GM23338 (cell line): ENCODE measurements around the gene MED20. TPM values are rescaled to one million over a fixed set of nuclear protein-coding genes. Genes with fewer than 3 reads are reported as not detected.

ENCODE experiments used
- ATAC-seq: fragments of 200-7000 bp; cut with Tn5 transposase; 3 replicates; pipeline ENCODE4 v1.9.1; 2020
- DNase-seq: peaks from one replicate; pipeline ENCODE4 v3.0.0-alpha.2; 2015; ENCODE audit warnings: low spot score
- H2AFZ ChIP-seq: fragments of 200-600 bp; sonication (generic); 2 replicates; pipeline ENCODE4 v1.8.0; 2016; ENCODE audit warnings: antibody characterized with exemption, mild to moderate bottlenecking, moderate library complexity
- H3F3A ChIP-seq: fragments of 200-600 bp; sonication (generic); replicated peaks from 2 replicates; pipeline ENCODE4 v1.8.0; 2017; ENCODE audit warnings: antibody characterized with exemption, mixed run types, low read depth
- H3K27ac ChIP-seq: fragments of 200-600 bp; sonication (generic); 2 replicates; pipeline ENCODE4 v1.6.1; 2016; ENCODE audit warnings: low read depth
- H3K27me3 ChIP-seq: fragments of 200-600 bp; sonication (generic); 2 replicates; pipeline ENCODE4 v1.8.0; 2016; ENCODE audit warnings: mild to moderate bottlenecking, mixed run types, moderate library complexity; ENCODE audit not compliant: insufficient read depth
- H3K36me3 ChIP-seq: fragments of 200-600 bp; sonication (generic); 2 replicates; pipeline ENCODE4 v1.8.0; 2016; ENCODE audit warnings: mild to moderate bottlenecking; ENCODE audit not compliant: insufficient read depth
- H3K4me1 ChIP-seq: fragments of 200-600 bp; sonication (generic); 2 replicates; pipeline ENCODE4 v1.8.0; 2016; ENCODE audit warnings: mild to moderate bottlenecking, moderate library complexity; ENCODE audit not compliant: insufficient read depth
- H3K4me2 ChIP-seq: fragments of 200-600 bp; sonication (generic); 2 replicates; pipeline ENCODE4 v1.7.1; 2017; ENCODE audit warnings: mixed run types
- H3K4me3 ChIP-seq: fragments of 200-600 bp; sonication (generic); 2 replicates; pipeline ENCODE4 v1.6.1; 2016; ENCODE audit warnings: mixed run types
- H3K79me2 ChIP-seq: fragments of 200-600 bp; sonication (generic); replicated peaks from 2 replicates; pipeline ENCODE4 v1.8.0; 2017; ENCODE audit warnings: mild to moderate bottlenecking; ENCODE audit not compliant: insufficient read depth
- H3K9me2 ChIP-seq: fragments of 200-600 bp; sonication (generic); 2 replicates; pipeline ENCODE4 v1.8.0; 2017; ENCODE audit not compliant: insufficient read depth
- H4K20me1 ChIP-seq: fragments of 200-600 bp; sonication (generic); replicated peaks from 2 replicates; pipeline ENCODE4 v1.8.0; 2017; ENCODE audit warnings: mild to moderate bottlenecking; ENCODE audit not compliant: insufficient read depth
- H3K27ac Mint-ChIP-seq: 2 replicates; pipeline ENCODE4 v1.8.0; 2020; ENCODE audit warnings: inconsistent platforms, mild to moderate bottlenecking, moderate library complexity, mixed read lengths
- H3K27me3 Mint-ChIP-seq: 3 replicates; pipeline ENCODE4 v1.8.0; 2022; ENCODE audit warnings: low read depth, mild to moderate bottlenecking, moderate library complexity, mixed read lengths, inconsistent platforms; ENCODE audit not compliant: insufficient read depth, poor library complexity
- H3K36me3 Mint-ChIP-seq: 3 replicates; pipeline ENCODE4 v1.8.0; 2021; ENCODE audit warnings: low read depth, mild to moderate bottlenecking, inconsistent platforms, moderate library complexity, mixed read lengths
- H3K4me1 Mint-ChIP-seq: 3 replicates; pipeline ENCODE4 v1.8.0; 2020; ENCODE audit warnings: mild to moderate bottlenecking, inconsistent platforms, mixed read lengths
- H3K4me3 Mint-ChIP-seq: 3 replicates; pipeline ENCODE4 v1.8.0; 2021; ENCODE audit warnings: moderate library complexity, mild to moderate bottlenecking, inconsistent platforms, mixed read lengths
- H3K9me3 Mint-ChIP-seq: 3 replicates; pipeline ENCODE4 v1.8.0; 2020; ENCODE audit warnings: moderate library complexity, mild to moderate bottlenecking, inconsistent platforms, mixed read lengths
- CREB1 ChIP-seq: fragments of 250-450 bp; sonication (Bioruptor Pico); IDR thresholded peaks from 2 replicates; pipeline ENCODE4 v1.5.0; 2020; ENCODE audit warnings: low read depth, mild to moderate bottlenecking, moderate library complexity
- EZH2 ChIP-seq: fragments of 200-600 bp; sonication (generic); IDR thresholded peaks from one replicate; pipeline ENCODE4 v1.8.0; 2017; ENCODE audit warnings: antibody characterized with exemption, mild to moderate bottlenecking, low read depth; ENCODE audit not compliant: unreplicated experiment
- EZH2phosphoT487 ChIP-seq: fragments of 200-600 bp; sonication (generic); IDR thresholded peaks from one replicate; pipeline ENCODE4 v1.8.1; 2018; ENCODE audit warnings: antibody characterized with exemption; ENCODE audit not compliant: unreplicated experiment
- JUNB ChIP-seq: IDR thresholded peaks from one replicate; pipeline ENCODE4 v1.6.1; 2016; ENCODE audit warnings: antibody characterized with exemption; ENCODE audit not compliant: unreplicated experiment
- NANOG ChIP-seq: IDR thresholded peaks from 2 replicates; pipeline ENCODE4 v1.6.1; 2016; ENCODE audit warnings: antibody characterized with exemption, borderline replicate concordance
- POLR2AphosphoS5 ChIP-seq: IDR thresholded peaks from 2 replicates; pipeline ENCODE4 v1.6.1; 2016; ENCODE audit warnings: antibody characterized with exemption, low read depth
- REST ChIP-seq: IDR thresholded peaks from one replicate; pipeline ENCODE4 v1.6.1; 2018; ENCODE audit warnings: antibody characterized with exemption; ENCODE audit not compliant: unreplicated experiment
- STAT1 ChIP-seq: IDR thresholded peaks from one replicate; pipeline ENCODE4 v1.6.1; 2016; ENCODE audit warnings: antibody characterized with exemption; ENCODE audit not compliant: unreplicated experiment
- ZNF114 ChIP-seq: fragments of 250-450 bp; sonication (Bioruptor Pico); IDR thresholded peaks from 2 replicates; pipeline ENCODE4 v1.5.0; 2020; ENCODE audit warnings: mild to moderate bottlenecking, moderate library complexity
- ZNF462 ChIP-seq: fragments of 250-450 bp; sonication (Bioruptor Pico); IDR thresholded peaks from 2 replicates; pipeline ENCODE4 v1.5.0; 2020; ENCODE audit warnings: mild to moderate bottlenecking, moderate library complexity
- polyA plus RNA-seq: library from polyadenylated mRNA; unstranded; fragments of >200 nt; fragmentation: Nextera tagmentation; extraction: Ambion mirVana; gene quantifications from 2 replicates; pipeline ENCODE4 v1.2.1, GENCODE V29; 2016
- total RNA-seq: library from RNA; depleted of rRNA; stranded (reverse); fragments of >200 nt; shearing (Covaris generic); gene quantifications from 2 replicates; pipeline ENCODE4 v1.2.3, GENCODE V29; 2014
- TF ChIP-seq, protein P1 (sequence below): IDR thresholded peaks from 2 replicates; pipeline ENCODE4 v1.6.1; 2016; ENCODE audit warnings: antibody characterized with exemption

MED20 gene
- total and polyA plus RNA-seq, 2 experiments from 2014 or later = 20.1 to 39.3 TPM

- no peaks in the 10 kb centered on the region for H3K36me3 Mint-ChIP-seq
- Histone ChIP-seq H3F3A (0 out of 2 replicates have a peak, but pooled peaks cover 2% of the 10 kb centered on the region), H2AFZ (no peak overlapping the region), H3K27ac (peak overlapping the region; percentile 77), H3K27me3 (no peaks in the 10 kb centered on the region), H4K20me1 (no peaks in the 10 kb centered on the region), H3K4me1 (peaks cover 27% of the 10 kb centered on the region), H3K36me3 (no peaks in the 10 kb centered on the region), H3K4me3 (no peak overlapping the region), H3K9me2 (no peaks in the 10 kb centered on the region), H3K4me2 (peak overlapping the region; percentile 54), H3K79me2 (no peaks in the 10 kb centered on the region)
- H3K4me1 Mint-ChIP-seq = peaks cover 47% of the 10 kb centered on the region
- ATAC-seq (peak; percentile 3; the same call in 1 of the 3 replicates), DNase-seq (no peak)
- peaks cover 11% of the 10 kb centered on the region for H3K27me3 Mint-ChIP-seq
- peak overlapping the region; percentile 96 for H3K27ac Mint-ChIP-seq
- TF ChIP-seq ZNF462 (CRISPR knock-in tag) (no peak), POLR2AphosphoS5 (no peak), CREB1 (no peak), ZNF114 (CRISPR knock-in tag) (no peak), STAT1 (no peak), EZH2 (no peak), REST (no peak), NANOG (no peak), JUNB (no peak), EZH2phosphoT487 (no peak)
- TF ChIP-seq, protein P1, sequence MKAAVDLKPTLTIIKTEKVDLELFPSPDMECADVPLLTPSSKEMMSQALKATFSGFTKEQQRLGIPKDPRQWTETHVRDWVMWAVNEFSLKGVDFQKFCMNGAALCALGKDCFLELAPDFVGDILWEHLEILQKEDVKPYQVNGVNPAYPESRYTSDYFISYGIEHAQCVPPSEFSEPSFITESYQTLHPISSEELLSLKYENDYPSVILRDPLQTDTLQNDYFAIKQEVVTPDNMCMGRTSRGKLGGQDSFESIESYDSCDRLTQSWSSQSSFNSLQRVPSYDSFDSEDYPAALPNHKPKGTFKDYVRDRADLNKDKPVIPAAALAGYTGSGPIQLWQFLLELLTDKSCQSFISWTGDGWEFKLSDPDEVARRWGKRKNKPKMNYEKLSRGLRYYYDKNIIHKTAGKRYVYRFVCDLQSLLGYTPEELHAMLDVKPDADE = no peak
- H3K4me3 Mint-ChIP-seq = no peak overlapping the region
- H3K9me3 Mint-ChIP-seq = no peaks in the 10 kb centered on the region; the same call in 2 of the 3 replicates
Measured at GRCh38 chr6:41966214-41966920, 45.4 kb upstream of the MED20 start.
